Osteoblast (primary cell): ENCODE results near the gene C17orf100. TPM values are rescaled to one million over a fixed set of nuclear protein-coding genes. Genes with fewer than 3 reads are reported as not detected.
A peak's percentile ranks its signal among the peaks of the same experiment; 100 is the strongest.

Experiments used
- DNase-seq: peaks from one replicate; pipeline ENCODE4 v3.0.0; 2011; ENCODE audit warnings: low spot score, mixed read lengths; ENCODE audit not compliant: insufficient read length; ENCODE audit errors: missing footprints
- H2AFZ ChIP-seq: 2 replicates; pipeline ENCODE4 v1.6.0; 2011; ENCODE audit warnings: mild to moderate bottlenecking, low read length
- H3K27ac ChIP-seq: 2 replicates; pipeline ENCODE4 v1.5.1; 2011; ENCODE audit warnings: mild to moderate bottlenecking, low read depth, low read length, moderate library complexity
- H3K27me3 ChIP-seq: 2 replicates; pipeline ENCODE4 v1.6.0; 2012; ENCODE audit warnings: mild to moderate bottlenecking, control low read depth, inconsistent platforms, low read length, moderate library complexity; ENCODE audit not compliant: insufficient read depth
- H3K36me3 ChIP-seq: 2 replicates; pipeline ENCODE4 v1.5.1; 2011; ENCODE audit warnings: mild to moderate bottlenecking, low read length, control low read depth, moderate library complexity; ENCODE audit not compliant: insufficient read depth
- H3K4me1 ChIP-seq: 2 replicates; pipeline ENCODE4 v1.5.1; 2011; ENCODE audit warnings: mild to moderate bottlenecking, low read length, control low read depth, moderate library complexity; ENCODE audit not compliant: insufficient read depth
- H3K4me2 ChIP-seq: 2 replicates; pipeline ENCODE4 v1.6.0; 2011; ENCODE audit warnings: mild to moderate bottlenecking, low read length; ENCODE audit not compliant: insufficient read depth
- H3K4me3 ChIP-seq: fragments of 200-600 bp; sonication (generic); 3 replicates; pipeline ENCODE4 v1.5.1; 2012; ENCODE audit warnings: mild to moderate bottlenecking, low read length, inconsistent platforms; ENCODE audit not compliant: insufficient read depth
- H3K79me2 ChIP-seq: 2 replicates; pipeline ENCODE4 v1.6.0; 2012; ENCODE audit warnings: mild to moderate bottlenecking, low read length, control low read depth, inconsistent platforms; ENCODE audit not compliant: insufficient read depth
- H3K9me3 ChIP-seq: 2 replicates; pipeline ENCODE4 v1.5.1; 2011; ENCODE audit warnings: low read depth, low read length, control low read depth
- H4K20me1 ChIP-seq: 2 replicates; pipeline ENCODE4 v1.6.0; 2012; ENCODE audit warnings: mild to moderate bottlenecking, low read length, control low read depth; ENCODE audit not compliant: insufficient read depth
- CTCF ChIP-seq: IDR thresholded peaks from 2 replicates; pipeline ENCODE4 v1.5.1; 2011; ENCODE audit warnings: mild to moderate bottlenecking, low read depth, low read length, moderate library complexity; ENCODE audit errors: extremely low read depth
- total RNA-seq: library from RNA; depleted of rRNA; stranded (reverse); fragments of >200 nt; gene quantifications from 2 replicates; pipeline ENCODE4 v1.2.3, GENCODE V29; 2012

The C17orf100 gene
- total RNA-seq, 1 donor: 0.72 TPM

GRCh38 chr17:6605142-6605541 is 46.4 kb upstream of the C17orf100 start:
- H3K9me3 ChIP-seq: no peaks in the 10 kb centered on the region
- H3K27me3 ChIP-seq: no peaks in the 10 kb centered on the region
- H3K27ac ChIP-seq: no peak overlapping the region
- peaks cover 11% of the 10 kb centered on the region for H4K20me1 ChIP-seq
- no peak overlapping the region for H3K4me3 ChIP-seq
- peaks cover 6% of the 10 kb centered on the region for H3K79me2 ChIP-seq
- peaks cover 82% of the 10 kb centered on the region for H3K36me3 ChIP-seq
- no peak for TF ChIP-seq CTCF
- no peak for DNase-seq
- peaks cover 2% of the 10 kb centered on the region for H3K4me1 ChIP-seq
- H3K4me2 ChIP-seq: no peak overlapping the region
- H2AFZ ChIP-seq: no peak overlapping the region

- Histone ChIP-seq H3K27ac (peak overlapping the region; percentile 5), H3K4me2 (no peak overlapping the region), H3K9me3 (no peaks in the 10 kb centered on the region), H2AFZ (no peak overlapping the region), H3K4me3 (no peak overlapping the region), H3K79me2 (peaks cover 2% of the 10 kb centered on the region), H3K36me3 (peaks cover 73% of the 10 kb centered on the region), H4K20me1 (peaks cover 4% of the 10 kb centered on the region), H3K27me3 (no peaks in the 10 kb centered on the region), H3K4me1 (peaks cover 2% of the 10 kb centered on the region)
- TF ChIP-seq CTCF: no peak
- no peak for DNase-seq
These were observed 43.2 kb upstream of the C17orf100 start for GRCh38 chr17:6608321-6608720.

GRCh38 chr17:6610011-6610410 is 41.6 kb upstream of the C17orf100 start:
- H2AFZ ChIP-seq: no peak overlapping the region
- TF ChIP-seq CTCF: no peak
- H3K27me3 ChIP-seq: no peaks in the 10 kb centered on the region
- no peak for DNase-seq
- H3K4me2 ChIP-seq: no peak overlapping the region
- no peaks in the 10 kb centered on the region for H3K9me3 ChIP-seq
- no peaks in the 10 kb centered on the region for H4K20me1 ChIP-seq
- H3K4me3 ChIP-seq: no peak overlapping the region
- H3K4me1 ChIP-seq: peaks cover 2% of the 10 kb centered on the region
- H3K27ac ChIP-seq: no peak overlapping the region
- peaks cover 8% of the 10 kb centered on the region for H3K79me2 ChIP-seq
- peaks cover 61% of the 10 kb centered on the region for H3K36me3 ChIP-seq

GRCh38 chr17:6611231-6611630 is 40.3 kb upstream of the C17orf100 start:
- H2AFZ ChIP-seq: no peak overlapping the region
- H3K27me3 ChIP-seq: no peaks in the 10 kb centered on the region
- H3K4me3 ChIP-seq: no peak overlapping the region
- H3K4me1 ChIP-seq: peaks cover 2% of the 10 kb centered on the region
- H3K4me2 ChIP-seq: no peak overlapping the region
- H3K79me2 ChIP-seq: peaks cover 8% of the 10 kb centered on the region
- no peaks in the 10 kb centered on the region for H3K9me3 ChIP-seq
- H3K36me3 ChIP-seq: peaks cover 56% of the 10 kb centered on the region
- no peaks in the 10 kb centered on the region for H4K20me1 ChIP-seq
- H3K27ac ChIP-seq: no peak overlapping the region
- DNase-seq: no peak
- no peak for TF ChIP-seq CTCF
